GM18499 (cell line): ENCODE measurements around the gene BSG.
"Not testable (repeated sequence)": the region's sequence is repeated elsewhere in the genome, so short reads cannot be mapped to it uniquely, and the experiment has no call there.

Source experiments
- ATAC-seq: cut with Tn5 transposase; IDR thresholded peaks from one replicate; pipeline ENCODE4 v1.9.1; 2021; ENCODE audit warnings: moderate number of reproducible peaks; ENCODE audit not compliant: insufficient read depth, unreplicated experiment

BSG gene

GRCh38 chr19:616747-617526, 44.5 kb downstream of the BSG start:
- ATAC-seq, result no peak

GRCh38 chr19:617551-618246, 45.3 kb downstream of the BSG start:
- ATAC-seq, result no peak

- no peak for ATAC-seq
Measured at GRCh38 chr19:618247-618619, 45.8 kb downstream of the BSG start.

DNA sequence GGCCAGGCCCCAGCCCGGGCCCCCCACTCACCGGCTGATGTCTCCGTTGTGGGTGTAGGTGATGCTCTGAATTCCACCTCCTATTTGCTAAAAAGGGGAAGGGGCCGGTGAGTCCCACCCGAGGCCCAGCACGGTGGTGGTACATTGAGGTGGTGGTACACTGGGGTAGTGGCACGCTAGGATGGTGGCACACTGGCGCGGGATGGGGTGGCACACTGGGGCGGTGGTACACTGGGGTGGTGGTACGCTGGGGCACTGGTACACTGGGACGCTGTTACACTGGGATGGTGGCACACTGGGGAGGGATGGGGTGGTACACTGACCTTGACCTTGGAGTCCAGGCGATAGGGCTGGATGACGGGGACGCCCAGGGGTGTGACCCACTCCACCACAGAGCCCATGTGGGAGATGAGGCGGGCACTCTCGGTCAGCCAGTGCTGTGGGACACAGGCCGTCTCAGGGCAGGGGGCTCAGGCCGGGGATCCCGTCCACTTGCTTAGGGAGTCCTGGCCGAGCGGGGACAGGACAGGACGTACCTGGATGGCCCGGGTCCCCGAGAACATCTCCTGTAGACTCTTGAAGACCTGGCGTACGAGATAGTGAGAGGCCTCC, 46.4 kb downstream of the BSG start:
- ATAC-seq, result no peak

DNA sequence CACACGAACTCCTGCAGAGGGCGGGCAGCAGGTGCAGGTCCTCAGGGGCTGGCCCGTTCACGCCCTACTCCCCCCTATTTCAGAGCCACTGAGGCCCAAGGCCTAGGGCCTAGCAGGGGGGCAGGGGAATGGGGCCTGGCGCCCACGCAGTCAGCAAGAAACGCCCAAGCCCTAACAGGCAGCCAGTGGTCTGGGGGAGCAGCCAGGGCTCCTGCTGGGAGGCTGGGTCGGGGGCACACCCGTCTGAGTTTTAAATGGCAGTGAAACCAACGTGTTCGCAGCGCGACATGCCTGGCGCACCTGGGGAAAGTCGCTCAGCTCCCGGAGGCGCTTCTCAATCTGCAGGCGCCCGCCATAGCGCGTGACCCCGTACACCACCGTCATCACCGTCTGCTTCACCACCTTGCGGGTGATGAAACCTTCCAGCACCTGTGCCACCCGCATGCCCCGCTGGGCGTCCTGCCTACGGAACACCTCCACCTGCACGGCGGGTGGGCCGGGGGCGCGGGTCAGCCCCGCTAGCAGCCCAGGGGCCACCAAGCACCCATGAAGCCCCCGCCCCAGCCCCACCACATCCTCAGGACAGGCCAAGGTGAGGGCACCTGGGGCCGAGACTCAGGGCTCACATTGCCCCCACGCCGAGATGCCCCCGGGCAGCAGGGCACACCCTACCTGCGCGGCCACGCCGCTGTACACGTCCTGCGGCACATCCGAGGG, 47.0 kb downstream of the BSG start:
- no peak for ATAC-seq

DNA sequence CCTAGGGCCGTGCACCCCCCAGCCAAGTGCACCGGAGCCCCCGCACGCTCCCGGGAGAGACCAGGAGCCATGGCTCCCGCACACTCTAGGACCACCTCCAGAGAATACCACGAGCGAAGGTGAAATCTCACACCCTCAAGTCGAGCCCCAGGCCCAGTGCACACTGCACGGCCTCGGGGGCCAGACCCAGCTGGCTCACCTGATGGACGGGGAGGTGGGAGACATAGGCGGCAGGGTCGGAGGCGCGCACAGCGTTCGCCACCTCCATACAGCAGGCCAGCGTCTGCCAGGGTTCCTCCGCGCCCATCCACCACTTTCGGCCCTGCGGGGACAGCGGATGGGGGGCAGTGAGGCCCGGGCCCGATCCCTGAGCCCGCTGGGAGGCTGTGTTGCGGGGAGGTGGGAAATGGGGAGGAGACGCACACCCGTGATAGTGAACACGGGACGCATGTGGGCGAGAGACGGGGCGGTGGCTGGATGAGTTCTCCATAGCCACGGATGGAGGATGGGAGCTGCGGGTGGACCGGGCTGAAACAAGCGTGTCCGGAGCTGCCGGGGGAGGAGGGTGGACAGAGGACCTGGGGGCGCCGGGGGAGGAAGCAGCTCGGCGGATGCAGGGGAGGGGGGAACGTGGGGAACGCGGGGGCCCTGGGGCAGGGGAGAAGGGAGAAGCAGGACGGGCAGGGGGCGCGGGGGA, 47.9 kb downstream of the BSG start:
- ATAC-seq, result no peak

- not testable (repeated sequence) for ATAC-seq
Measured at GRCh38 chr19:621191-621590, 48.8 kb downstream of the BSG start.

DNA sequence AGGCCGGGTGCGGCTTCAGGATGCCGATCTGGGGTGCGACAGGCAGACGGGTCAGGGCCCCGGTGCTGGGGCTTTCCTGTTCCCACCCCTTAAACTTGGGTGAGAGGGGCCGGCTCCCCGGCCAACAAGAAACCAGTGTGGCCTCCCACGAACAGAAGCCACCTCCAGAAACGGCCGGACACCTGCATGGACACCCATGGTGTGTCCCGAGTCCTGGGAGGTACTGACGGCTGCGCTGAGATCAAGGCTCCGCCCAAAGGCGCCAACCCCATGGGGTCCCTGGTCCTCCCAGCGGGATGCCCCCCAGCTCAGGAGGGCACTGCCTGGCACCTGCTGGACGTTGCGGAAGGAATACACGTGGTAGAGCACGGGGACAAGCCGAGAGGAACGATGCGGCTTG, 49.4 kb downstream of the BSG start:
- no peak for ATAC-seq

GRCh38 chr19:622666-623065, 50.3 kb downstream of the BSG start:
- no peak for ATAC-seq

GRCh38 chr19:623175-623916, 51.0 kb downstream of the BSG start:
- ATAC-seq, result no peak

DNA sequence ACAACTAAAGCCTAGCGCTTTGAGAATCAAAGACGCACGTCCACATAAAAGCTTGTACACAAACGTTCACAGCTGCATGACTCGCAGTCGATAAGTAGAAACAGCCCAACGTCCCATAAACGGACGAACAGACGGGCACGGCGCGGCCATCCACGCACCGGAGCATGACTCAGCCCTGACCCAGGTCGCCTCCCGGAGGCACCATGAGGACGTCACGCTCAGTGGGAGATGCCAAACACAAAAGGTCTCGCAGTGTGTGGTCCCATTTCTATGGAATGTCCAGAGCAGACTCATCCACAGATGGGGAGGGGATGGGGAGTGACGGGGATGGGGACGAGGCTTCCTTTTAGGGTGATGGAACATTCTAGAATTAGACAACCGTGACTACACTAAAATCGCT, 51.6 kb downstream of the BSG start:
- no peak for ATAC-seq

GRCh38 chr19:624433-625109, 52.2 kb downstream of the BSG start:
- ATAC-seq, result no peak

DNA sequence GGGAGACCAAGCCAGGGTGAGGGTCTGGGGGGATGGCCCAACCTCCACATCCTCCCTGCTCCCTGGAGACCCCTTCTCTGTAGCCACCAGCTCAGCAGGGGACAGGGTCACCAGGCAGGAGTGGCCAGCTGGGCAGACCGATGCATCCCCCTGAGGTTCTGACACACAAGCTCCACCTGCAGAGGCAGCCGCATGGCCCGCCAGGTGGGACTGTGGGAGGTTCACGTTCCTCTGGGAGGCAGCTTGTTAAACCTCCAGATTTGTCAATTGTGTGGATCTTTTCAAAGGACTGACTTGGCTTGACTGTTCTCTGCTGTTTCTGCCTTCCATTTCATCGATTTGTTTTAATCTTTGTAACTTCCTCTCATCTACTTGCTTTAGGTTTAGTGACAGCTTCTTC, 52.9 kb downstream of the BSG start:
- ATAC-seq, result no peak

- ATAC-seq, result not testable (repeated sequence)
Measured at GRCh38 chr19:626566-626965, 54.2 kb downstream of the BSG start.

DNA sequence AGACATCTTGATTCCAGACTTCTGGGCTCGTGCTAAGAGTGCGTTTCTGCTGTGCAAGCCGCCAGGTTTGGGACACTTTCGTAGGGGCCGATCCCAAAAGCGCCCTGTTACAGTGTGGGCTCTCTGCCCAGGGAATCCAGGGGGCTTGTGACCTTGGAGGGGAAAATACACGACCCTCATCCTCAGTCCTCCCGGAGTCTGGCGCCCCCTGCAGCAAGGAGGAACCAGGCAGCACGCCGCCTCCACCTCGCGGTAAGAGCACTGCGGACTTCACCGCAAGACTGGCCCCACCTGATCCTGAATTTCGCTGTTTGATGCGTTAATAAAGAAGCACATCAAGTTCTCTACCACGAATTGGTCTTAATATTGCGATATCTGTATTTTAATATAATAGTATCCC, 55.8 kb downstream of the BSG start:
- no peak for ATAC-seq

GRCh38 chr19:629515-629914, 57.1 kb downstream of the BSG start:
- not testable (repeated sequence) for ATAC-seq

- ATAC-seq, result no peak
Measured at GRCh38 chr19:629961-630714, 57.7 kb downstream of the BSG start.

GRCh38 chr19:632579-633067, 60.2 kb downstream of the BSG start:
- ATAC-seq, result no peak
